Smooth muscle cell (in vitro differentiated cells): ENCODE results near the gene SRSF10. TPM values are rescaled to one million over a fixed set of nuclear protein-coding genes. Genes with fewer than 3 reads are reported as not detected.
A peak's percentile ranks its signal among the peaks of the same experiment; 100 is the strongest.

Experiments used
- DNase-seq: peaks from one replicate; lab custom pipeline; 2025; ENCODE audit not compliant: unreplicated experiment; lab: John Stamatoyannopoulos, UW
- H2AFZ ChIP-seq: fragments of 200-600 bp; sonication (generic); 2 replicates; pipeline ENCODE4 v1.6.0; 2016; ENCODE audit warnings: antibody characterized with exemption, low read depth, mild to moderate bottlenecking
- H3F3A ChIP-seq: fragments of 200-600 bp; sonication (generic); 2 replicates; pipeline ENCODE4 v1.6.0; 2017; ENCODE audit warnings: antibody characterized with exemption, low read depth
- H3K27ac ChIP-seq: fragments of 200-600 bp; sonication (generic); 2 replicates; pipeline ENCODE4 v1.5.1; 2016; ENCODE audit warnings: low read depth, mild to moderate bottlenecking
- H3K27me3 ChIP-seq: fragments of 200-600 bp; sonication (generic); 2 replicates; pipeline ENCODE4 v1.6.1; 2016; ENCODE audit warnings: low read depth, mild to moderate bottlenecking
- H3K36me3 ChIP-seq: fragments of 200-600 bp; sonication (generic); 2 replicates; pipeline ENCODE4 v1.5.1; 2016; ENCODE audit warnings: low read depth
- H3K4me1 ChIP-seq: fragments of 200-600 bp; sonication (generic); 2 replicates; pipeline ENCODE4 v1.5.1; 2016; ENCODE audit warnings: low read depth
- H3K4me2 ChIP-seq: fragments of 200-600 bp; sonication (generic); 2 replicates; pipeline ENCODE4 v1.6.0; 2016; ENCODE audit warnings: mild to moderate bottlenecking
- H3K4me3 ChIP-seq: fragments of 200-600 bp; sonication (generic); 2 replicates; pipeline ENCODE4 v1.5.1; 2016; ENCODE audit warnings: mild to moderate bottlenecking
- H3K79me2 ChIP-seq: fragments of 200-600 bp; sonication (generic); 2 replicates; pipeline ENCODE4 v1.6.0; 2016; ENCODE audit warnings: low read depth, mild to moderate bottlenecking
- H3K9ac ChIP-seq: fragments of 200-600 bp; sonication (generic); 2 replicates; pipeline ENCODE4 v1.6.0; 2016; ENCODE audit warnings: low read depth
- H3K9me3 ChIP-seq: fragments of 200-600 bp; sonication (generic); replicated peaks from 2 replicates; pipeline ENCODE4 v1.5.1; 2016; ENCODE audit warnings: low read depth
- H4K20me1 ChIP-seq: fragments of 200-600 bp; sonication (generic); 2 replicates; pipeline ENCODE4 v1.6.0; 2016; ENCODE audit warnings: low read depth
- CTCF ChIP-seq: fragments of 200-600 bp; sonication (generic); IDR thresholded peaks from 2 replicates; pipeline ENCODE4 v1.5.1; 2017; ENCODE audit warnings: borderline replicate concordance, mild to moderate bottlenecking, antibody characterized with exemption; ENCODE audit not compliant: insufficient read depth, poor library complexity, severe bottlenecking
- WGBS: methylation state at CpG from one replicate; pipeline ENCODE4 v1.1.7; 2016; ENCODE audit warnings: low lambda C conversion rate; 5-methylcytosine and 5-hydroxymethylcytosine counted together
- polyA plus RNA-seq: library from polyadenylated mRNA; unstranded; fragments of >200 nt; fragmentation: Nextera tagmentation; extraction: Ambion mirVana; gene quantifications from 2 replicates; pipeline ENCODE4 v1.2.1, GENCODE V29; 2016
- total RNA-seq: library from RNA; depleted of rRNA; stranded (reverse); fragments of >200 nt; gene quantifications from 2 replicates; pipeline ENCODE4 v1.2.3, GENCODE V29; 2014

The SRSF10 gene
- total and polyA plus RNA-seq, 2 experiments from 2014 or later: 87.1 to 93.7 TPM

- no peaks in the 10 kb centered on the region for H3K27me3 ChIP-seq
- DNase-seq: no peak
- peak overlapping the region; percentile 35 for H3K9ac ChIP-seq
- H3K27ac ChIP-seq: peak overlapping the region; percentile 74
- H3K4me3 ChIP-seq: peak overlapping the region; percentile 19
- peak overlapping the region; percentile 69 for H3K4me2 ChIP-seq
- H3K79me2 ChIP-seq: no peaks in the 10 kb centered on the region
- 32% methylated on average over 11 of the region's 11 CpGs for WGBS
- H4K20me1 ChIP-seq: no peaks in the 10 kb centered on the region
- no peaks in the 10 kb centered on the region for H3K9me3 ChIP-seq
- peak overlapping the region; percentile 78 for H2AFZ ChIP-seq
- H3K36me3 ChIP-seq: no peaks in the 10 kb centered on the region
- TF ChIP-seq CTCF: no peak
- peaks cover 3% of the 10 kb centered on the region for H3F3A ChIP-seq
- no peaks in the 10 kb centered on the region for H3K4me1 ChIP-seq
Observed at GRCh38 chr1:23930861-23931490, 49.2 kb downstream of the SRSF10 start.

GRCh38 chr1:23930270-23930669 is 49.9 kb downstream of the SRSF10 start:
- Histone ChIP-seq H3K79me2 (no peaks in the 10 kb centered on the region), H3K36me3 (no peaks in the 10 kb centered on the region), H3F3A (peaks cover 3% of the 10 kb centered on the region), H3K9ac (no peak overlapping the region), H3K9me3 (no peaks in the 10 kb centered on the region), H4K20me1 (no peaks in the 10 kb centered on the region), H3K4me1 (no peaks in the 10 kb centered on the region), H3K4me3 (no peak overlapping the region), H3K27ac (no peak overlapping the region), H3K4me2 (no peak overlapping the region), H3K27me3 (no peaks in the 10 kb centered on the region), H2AFZ (no peak overlapping the region)
- 93% methylated on average over 5 of the region's 5 CpGs for WGBS
- no peak for DNase-seq
- TF ChIP-seq CTCF: no peak

GRCh38 chr1:23928789-23929188 is 51.3 kb downstream of the SRSF10 start:
- WGBS: 89% methylated on average over 4 of the region's 4 CpGs
- Histone ChIP-seq H3K79me2 (no peaks in the 10 kb centered on the region), H2AFZ (no peak overlapping the region), H3K4me3 (no peak overlapping the region), H3F3A (peaks cover 3% of the 10 kb centered on the region), H3K9ac (no peak overlapping the region), H3K4me1 (no peaks in the 10 kb centered on the region), H3K27ac (no peak overlapping the region), H3K36me3 (no peaks in the 10 kb centered on the region), H3K4me2 (no peak overlapping the region), H3K27me3 (no peaks in the 10 kb centered on the region), H4K20me1 (no peaks in the 10 kb centered on the region), H3K9me3 (no peaks in the 10 kb centered on the region)
- no peak for DNase-seq
- no peak for TF ChIP-seq CTCF

- no peak overlapping the region for H2AFZ ChIP-seq
- no peak overlapping the region for H3K9ac ChIP-seq
- H3K4me2 ChIP-seq: no peak overlapping the region
- H3K27me3 ChIP-seq: no peaks in the 10 kb centered on the region
- WGBS: 100% methylated on average over 1 of the region's 1 CpG
- no peaks in the 10 kb centered on the region for H3K4me1 ChIP-seq
- H3K79me2 ChIP-seq: no peaks in the 10 kb centered on the region
- H3F3A ChIP-seq: peaks cover 3% of the 10 kb centered on the region
- no peak for TF ChIP-seq CTCF
- H4K20me1 ChIP-seq: no peaks in the 10 kb centered on the region
- DNase-seq: no peak
- no peaks in the 10 kb centered on the region for H3K36me3 ChIP-seq
- H3K4me3 ChIP-seq: no peak overlapping the region
- H3K9me3 ChIP-seq: no peaks in the 10 kb centered on the region
- no peak overlapping the region for H3K27ac ChIP-seq
Observed at GRCh38 chr1:23927097-23927496, 53.0 kb downstream of the SRSF10 start.
